ENCODE results near the gene CFAP221.

Gene CFAP221

GRCh38 chr2:119681203-119681867 lies 137.1 kb downstream of the CFAP221 start:
- no peak for DNase-seq (ENCODE audit: low read depth)

DNA sequence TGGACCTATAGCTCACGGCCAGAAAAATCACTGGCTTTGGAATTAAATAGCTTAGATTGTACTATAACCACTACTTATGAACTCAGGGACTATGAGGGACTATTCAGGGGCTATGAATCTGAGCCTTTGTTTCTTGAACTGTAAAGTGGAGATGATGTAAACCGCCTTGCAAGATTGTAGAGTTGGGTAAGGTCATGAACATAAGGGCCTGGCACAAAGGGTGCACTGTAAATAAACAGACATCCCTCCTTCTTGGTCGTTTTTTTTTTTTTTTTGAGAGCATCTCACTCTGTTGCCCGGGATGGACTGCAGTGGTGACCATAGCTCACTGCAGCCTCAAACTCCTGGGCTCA lies 137.6 kb downstream of the CFAP221 start:
- DNase-seq (ENCODE audit: low read depth) = no peak

DNA sequence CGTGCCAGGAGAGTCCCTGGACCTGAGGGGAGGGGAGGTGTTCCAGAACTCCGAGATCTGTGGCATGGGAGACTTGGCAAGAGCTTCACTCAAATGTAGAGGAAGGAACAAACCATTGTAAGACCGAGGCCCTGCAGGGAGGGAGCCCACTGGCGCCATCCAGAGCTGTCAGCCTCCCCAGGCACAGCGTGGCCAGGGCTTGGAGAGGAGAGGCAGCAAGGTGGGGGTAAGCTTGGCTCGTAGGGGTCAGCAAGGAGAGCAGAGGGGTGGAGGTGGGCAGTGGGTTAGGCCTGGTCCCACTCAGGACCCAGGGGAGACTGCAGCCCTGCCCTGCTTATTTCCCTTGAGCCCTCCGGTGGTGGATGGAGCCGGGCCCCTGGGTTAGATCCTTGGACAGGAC lies 138.3 kb downstream of the CFAP221 start:
- DNase-seq (ENCODE audit: low read depth) = no peak

- DNase-seq (ENCODE audit: low read depth) = no peak
Measured at GRCh38 chr2:119683074-119683712, 138.9 kb downstream of the CFAP221 start.

DNA sequence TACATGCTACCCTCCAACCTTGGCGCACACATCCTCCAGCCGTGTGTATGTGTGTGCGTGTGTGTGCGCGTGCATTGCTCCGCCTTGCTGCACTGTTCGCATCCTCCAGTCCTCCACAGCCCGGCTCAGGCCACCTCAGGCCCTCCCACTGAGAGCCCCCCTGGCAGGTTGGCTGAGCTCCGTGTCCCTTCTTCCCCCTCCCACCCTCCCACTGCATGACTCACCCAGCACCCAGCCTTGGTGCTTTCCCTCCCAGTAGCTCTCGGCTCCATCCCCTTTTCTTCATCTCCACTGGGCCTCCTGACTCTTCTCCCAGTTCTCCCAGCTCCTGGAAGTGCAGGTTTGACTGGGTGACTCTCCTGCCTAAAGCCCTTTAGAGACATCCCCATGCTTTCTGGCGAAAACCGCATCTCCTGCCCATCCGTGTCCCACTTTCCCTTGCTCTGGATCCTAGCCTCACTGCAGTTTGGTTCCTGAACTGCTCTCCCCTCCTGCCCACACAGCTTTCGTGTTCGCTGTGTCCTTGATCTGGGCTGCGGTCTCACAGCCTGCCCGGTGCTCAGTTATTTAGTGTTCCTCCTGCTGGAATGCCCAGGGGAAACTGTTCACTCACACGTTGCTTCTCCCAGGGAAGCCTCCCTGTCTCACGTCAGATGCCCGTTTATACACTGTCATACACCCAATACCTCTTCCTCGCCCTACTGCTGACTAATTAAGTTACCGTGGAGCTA lies 139.6 kb downstream of the CFAP221 start:
- DNase-seq (ENCODE audit: low read depth) = no peak

- DNase-seq (ENCODE audit: low read depth) = no peak
Measured at GRCh38 chr2:119684518-119684917, 140.3 kb downstream of the CFAP221 start.

DNA sequence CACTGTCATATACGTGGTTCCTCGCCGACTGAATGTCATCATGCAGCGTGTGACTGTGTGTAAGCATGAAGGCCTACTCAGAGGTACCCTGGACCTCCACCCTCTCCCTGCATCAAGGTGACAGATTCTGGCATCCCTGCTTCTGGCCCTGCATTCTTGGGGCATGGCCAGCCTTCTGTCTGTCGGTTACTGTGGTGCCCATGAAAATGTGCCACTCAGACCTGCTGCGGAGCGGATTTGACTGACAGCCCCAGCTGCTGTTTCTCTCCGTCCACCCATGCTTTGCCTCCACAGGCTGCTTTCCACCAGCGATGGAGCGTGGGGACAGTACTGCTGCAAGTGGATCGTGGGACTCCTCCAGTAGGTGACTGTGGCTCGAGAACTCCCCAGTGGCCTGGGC lies 144.4 kb downstream of the CFAP221 start:
- DNase-seq (ENCODE audit: low read depth) = no peak

DNA sequence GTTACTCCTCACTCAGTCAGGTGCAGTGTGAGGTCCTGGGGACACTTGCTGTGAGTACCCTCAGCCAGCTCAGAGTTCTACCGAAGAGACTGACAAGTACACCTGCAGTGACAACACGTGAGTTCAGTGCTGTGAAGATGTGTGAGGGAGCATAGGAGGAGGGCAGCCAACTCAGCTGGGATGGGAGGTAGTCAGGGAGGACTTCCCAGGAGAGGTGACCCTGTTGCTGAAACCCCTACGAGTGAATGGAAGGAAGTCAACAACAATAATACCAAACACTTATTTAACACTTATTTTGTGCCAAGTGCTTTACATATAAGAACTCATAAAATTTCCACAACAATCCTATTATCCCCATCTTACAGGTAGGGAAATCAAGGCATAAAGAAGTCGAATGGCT lies 145.0 kb downstream of the CFAP221 start:
- no peak for DNase-seq (ENCODE audit: low read depth)

DNA sequence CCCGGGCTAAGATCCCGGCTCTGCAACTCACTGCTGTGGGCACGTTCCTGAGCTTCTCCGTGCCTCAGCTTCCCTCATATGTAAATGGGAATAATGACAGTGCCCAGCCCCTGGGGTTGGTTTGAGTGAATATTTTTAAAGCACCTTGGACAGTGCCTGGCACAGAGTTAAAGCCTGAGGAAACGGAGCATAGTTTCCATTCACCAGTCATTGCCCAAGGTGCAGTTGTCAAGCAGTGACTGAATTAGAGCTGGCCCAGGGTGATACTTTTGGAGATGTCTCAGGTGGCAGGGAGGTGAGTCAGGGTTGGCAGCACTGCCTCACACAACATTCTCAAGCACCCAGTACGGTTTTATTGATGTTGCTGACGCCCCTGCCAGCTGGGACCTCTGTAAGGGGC lies 146.9 kb downstream of the CFAP221 start:
- DNase-seq (ENCODE audit: low read depth) = no peak

DNA sequence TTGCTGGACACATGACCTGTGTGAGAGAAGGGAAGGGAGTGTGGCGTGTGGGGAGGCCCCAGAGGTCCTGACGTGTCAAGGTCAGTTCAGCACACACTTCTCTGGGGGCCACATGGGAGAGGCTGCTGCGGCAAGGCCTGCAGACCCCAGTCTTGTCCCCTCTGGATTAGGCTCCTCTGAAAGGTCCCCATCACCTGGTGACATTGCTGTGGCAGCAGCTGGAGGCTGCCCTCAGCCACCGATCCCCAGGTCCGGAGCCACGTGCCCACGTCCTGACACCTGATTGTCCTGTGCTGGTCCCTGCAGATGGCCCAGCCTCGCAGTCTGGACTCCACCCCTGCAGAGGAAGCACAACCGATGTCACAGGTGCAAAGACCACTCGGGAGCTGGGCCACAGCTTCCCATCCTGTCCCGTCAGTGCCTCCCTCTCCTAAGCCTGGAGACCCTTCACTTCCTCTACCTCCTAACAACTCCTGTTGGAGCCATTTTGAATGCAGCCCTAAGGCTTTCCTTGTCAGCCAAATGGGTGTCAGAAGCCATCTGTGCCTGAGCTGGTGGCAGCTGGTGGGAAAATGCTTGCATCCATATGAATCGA lies 147.5 kb downstream of the CFAP221 start:
- no peak for DNase-seq (ENCODE audit: low read depth)

DNA sequence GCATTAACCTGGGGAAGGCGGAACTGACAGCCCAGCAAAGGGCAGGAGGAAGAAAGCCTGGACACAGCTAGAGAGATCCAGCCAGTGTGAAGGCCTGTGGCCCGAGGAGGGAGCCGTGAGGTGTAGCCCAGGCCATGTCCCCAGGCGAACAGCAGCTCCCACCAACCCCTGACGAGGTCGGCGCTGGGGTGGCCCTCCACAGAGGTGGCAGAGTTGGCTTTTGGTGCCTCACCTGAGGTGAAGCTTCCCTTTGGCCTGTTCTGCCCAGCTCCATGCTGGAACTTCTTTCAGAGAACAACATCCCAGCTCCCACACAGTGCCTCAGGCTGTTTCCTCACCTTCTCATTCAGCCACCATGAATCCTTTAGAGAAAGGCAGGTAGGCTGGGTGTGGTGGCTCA lies 148.1 kb downstream of the CFAP221 start:
- DNase-seq (ENCODE audit: low read depth) = no peak

DNA sequence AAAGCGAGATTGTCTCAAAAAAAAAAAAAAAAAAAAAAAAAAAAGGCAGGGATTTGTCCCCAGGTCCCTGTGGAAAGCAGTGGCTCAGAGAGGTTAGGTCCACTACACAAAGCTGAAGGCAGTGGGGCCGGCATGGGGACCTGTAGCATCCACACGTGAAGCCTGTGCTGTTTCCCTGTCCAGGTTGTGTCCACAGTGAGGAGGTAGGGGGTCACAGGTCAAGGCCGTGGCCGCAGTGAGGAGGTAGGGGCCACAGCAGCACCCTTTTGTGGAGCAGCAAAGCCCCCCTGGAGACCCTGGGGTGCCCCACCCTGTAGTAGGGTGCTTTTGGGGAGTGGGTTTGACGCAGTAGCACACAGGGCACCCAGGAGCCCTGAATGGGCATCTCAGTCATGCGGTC lies 148.7 kb downstream of the CFAP221 start:
- no peak for DNase-seq (ENCODE audit: low read depth)

DNA sequence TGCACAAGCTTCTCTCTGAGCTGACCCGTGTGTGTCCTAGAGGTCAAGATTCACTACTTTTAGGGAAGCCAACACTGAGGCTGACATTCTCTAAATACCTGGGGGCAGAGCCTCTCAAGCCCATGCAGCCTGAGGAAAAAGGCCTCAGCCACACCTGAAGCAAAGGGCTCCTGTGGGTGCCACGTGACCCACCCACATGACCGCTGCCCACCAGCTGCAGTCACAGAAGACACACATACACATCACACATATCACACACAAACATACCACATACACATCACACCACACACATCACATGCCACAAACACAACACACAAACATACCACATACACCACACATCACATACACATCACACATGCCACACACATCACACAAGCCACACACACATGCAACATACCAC lies 149.3 kb downstream of the CFAP221 start:
- DNase-seq (ENCODE audit: low read depth) = no peak

DNA sequence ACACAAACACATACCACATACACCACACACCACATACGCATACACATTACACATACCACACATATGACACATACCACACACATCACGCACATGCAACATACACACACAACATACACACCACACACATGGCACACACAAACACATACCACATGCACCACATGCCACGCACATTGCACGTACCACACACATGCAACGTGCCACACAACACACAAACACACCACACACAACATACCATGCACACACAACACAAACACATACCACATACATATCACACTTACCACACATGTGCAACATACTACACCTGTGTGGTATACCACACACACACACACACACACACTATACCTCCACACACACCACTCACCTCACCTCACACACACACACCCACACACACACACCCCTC lies 149.7 kb downstream of the CFAP221 start:
- DNase-seq (ENCODE audit: low read depth) = no peak

DNA sequence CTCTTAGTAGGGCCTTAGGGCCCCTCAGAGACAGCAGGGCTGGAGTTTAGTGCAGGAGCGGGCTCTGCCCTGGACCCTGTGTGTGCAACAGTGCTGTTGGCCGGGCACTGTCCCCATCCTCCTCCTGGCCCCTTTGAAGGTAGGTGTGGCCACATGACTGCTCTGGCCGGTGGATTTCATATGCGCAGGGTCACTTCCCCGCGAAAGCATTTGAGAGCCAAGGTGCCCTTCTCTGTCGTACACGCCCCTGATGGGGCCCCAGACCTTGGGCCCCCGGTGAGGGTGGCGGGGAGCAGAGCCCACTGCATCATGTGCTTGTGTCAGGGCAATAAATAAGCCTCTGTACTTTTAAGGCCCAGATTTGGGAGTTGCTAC lies 150.2 kb downstream of the CFAP221 start:
- DNase-seq (ENCODE audit: low read depth) = no peak

- DNase-seq (ENCODE audit: low read depth) = no peak
Measured at GRCh38 chr2:119694845-119695521, 150.7 kb downstream of the CFAP221 start.

DNA sequence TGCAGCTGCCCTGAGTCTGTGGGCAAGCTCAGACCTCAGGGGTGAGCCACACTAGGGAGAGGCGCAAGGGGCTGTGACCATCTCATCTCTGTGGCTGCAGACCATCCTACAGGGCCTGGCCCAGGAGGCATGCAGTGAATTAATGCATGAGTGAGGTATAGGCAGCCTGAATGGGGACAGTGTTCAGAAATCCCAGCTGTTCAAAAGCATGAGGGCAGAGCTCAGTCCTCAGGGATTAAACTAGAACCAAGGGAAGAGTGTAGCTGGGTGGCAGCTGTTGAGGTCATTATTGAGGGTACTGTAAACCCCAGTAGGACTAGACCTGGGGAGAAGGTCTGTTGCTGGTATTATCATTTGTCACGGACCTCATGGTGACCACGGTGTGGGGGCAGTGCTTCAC lies 151.8 kb downstream of the CFAP221 start:
- DNase-seq (ENCODE audit: low read depth) = no peak

GRCh38 chr2:119696494-119697030 lies 152.3 kb downstream of the CFAP221 start:
- DNase-seq (ENCODE audit: low read depth) = no peak

DNA sequence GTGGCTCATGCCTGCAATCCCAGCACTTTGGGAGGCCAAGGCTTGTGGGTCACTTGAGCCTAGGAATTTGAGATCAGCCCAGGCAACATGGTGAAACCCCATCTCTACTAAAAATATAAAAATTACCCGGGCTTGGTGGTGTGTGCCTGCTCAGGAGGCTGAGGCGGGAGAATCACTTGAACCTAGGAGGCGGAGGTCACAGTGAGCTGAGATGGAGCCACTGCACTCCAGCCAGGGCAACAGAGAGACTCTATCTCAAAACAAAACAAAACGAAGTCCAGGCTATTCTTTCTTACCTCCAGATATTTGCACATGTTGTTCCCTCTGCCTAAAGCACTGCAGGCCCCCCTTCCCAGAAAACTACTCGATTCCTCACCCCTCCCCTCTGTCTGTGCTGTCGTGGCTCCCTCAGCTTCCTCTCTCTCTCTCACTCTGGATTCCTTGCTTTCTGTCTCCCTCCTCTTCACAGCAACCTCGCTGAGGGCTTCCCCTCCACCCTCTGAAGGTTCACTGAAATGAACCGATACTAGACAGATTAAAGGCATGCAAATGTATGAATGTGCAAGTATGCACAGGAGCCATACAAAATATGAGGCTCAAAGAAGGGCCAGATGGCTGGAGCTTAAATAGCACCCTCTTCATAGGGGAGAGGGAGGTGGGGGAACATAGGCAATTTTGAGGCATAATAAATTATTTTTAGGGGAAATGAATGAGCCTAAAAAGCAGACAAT lies 153.2 kb downstream of the CFAP221 start:
- no peak for DNase-seq (ENCODE audit: low read depth)

- DNase-seq (ENCODE audit: low read depth) = no peak
Measured at GRCh38 chr2:119698246-119698645, 154.0 kb downstream of the CFAP221 start.

- no peak for DNase-seq (ENCODE audit: low read depth)
Measured at GRCh38 chr2:119699016-119699606, 154.9 kb downstream of the CFAP221 start.
